GM12892 (cell line): ENCODE measurements around the gene OR1F1.

ENCODE experiments used
- POLR2A ChIP-seq: IDR thresholded peaks from 2 replicates; pipeline ENCODE4 v1.6.1; 2011; ENCODE audit warnings: low read depth, low read length, control low read depth
- POLR2AphosphoS5 ChIP-seq: IDR thresholded peaks from 2 replicates; pipeline ENCODE4 v1.6.1; 2011; ENCODE audit warnings: low read depth, low read length, control low read depth

- TF ChIP-seq POLR2A (no peak), POLR2AphosphoS5 (no peak)
These were observed 60.6 kb downstream of the OR1F1 start for GRCh38 chr16:3248596-3248995.
